Measurements from ENCODE around the gene FMN2. TPM values are rescaled to one million over a fixed set of nuclear protein-coding genes. Genes with fewer than 3 reads are reported as not detected.

Gene FMN2
- total RNA-seq, 1 experiment from 2014 or later: 5.3 TPM

GRCh38 chr1:240498335-240498734, 406.7 kb downstream of the FMN2 start:
- no peaks in the 10 kb centered on the region for H3K9me3 Mint-ChIP-seq (ENCODE audit: unreplicated experiment)

GRCh38 chr1:240499012-240499411, 407.3 kb downstream of the FMN2 start:
- H3K27me3 Mint-ChIP-seq (ENCODE audit: insufficient read depth, unreplicated experiment): no peaks in the 10 kb centered on the region
- intact Hi-C loops (cut with micrococcal nuclease): no loop called here
- H3K4me1 Mint-ChIP-seq (ENCODE audit: insufficient read depth, unreplicated experiment): no peaks in the 10 kb centered on the region
- peak; percentile 73 for DNase-seq (ENCODE audit: unreplicated experiment)
- no peak for TF ChIP-seq CTCF (IDR thresholded peaks at IDR 0.05; ENCODE audit: unreplicated experiment)
- H3K9me3 Mint-ChIP-seq (ENCODE audit: unreplicated experiment): no peaks in the 10 kb centered on the region
- ChIA-PET CTCF (interaction anchor here (0.5 to 1.6 kb wide), 8 partner anchors 34 to 310 kb away, joined by 3 to 5 read pairs (median 3); no protein-coding TSS in a partner anchor), POLR2A (interaction anchor here (0.7 kb wide), 1 partner anchor 104 kb away, joined by 3 read pairs; no protein-coding TSS in a partner anchor)
- BruUV-seq (replicated peaks): no TSS peak
- H3K27ac Mint-ChIP-seq (ENCODE audit: low read depth, unreplicated experiment): no peak overlapping the region
- no peaks in the 10 kb centered on the region for H3K36me3 Mint-ChIP-seq (ENCODE audit: insufficient read depth, unreplicated experiment)
- no peak overlapping the region for H3K4me3 Mint-ChIP-seq (ENCODE audit: unreplicated experiment)

More at GRCh38 chr1:240498335-240498734, 406.7 kb downstream of the FMN2 start:
- Mint-ChIP-seq H3K4me1 (ENCODE audit: insufficient read depth, unreplicated experiment) (no peaks in the 10 kb centered on the region), H3K4me3 (ENCODE audit: unreplicated experiment) (no peak overlapping the region), H3K27ac (ENCODE audit: low read depth, unreplicated experiment) (no peak overlapping the region), H3K27me3 (ENCODE audit: insufficient read depth, unreplicated experiment) (no peaks in the 10 kb centered on the region), H3K36me3 (ENCODE audit: insufficient read depth, unreplicated experiment) (no peaks in the 10 kb centered on the region)
- DNase-seq (ENCODE audit: unreplicated experiment): no peak
- intact Hi-C loops (cut with micrococcal nuclease): no loop called here
- BruUV-seq (replicated peaks): no TSS peak
- ChIA-PET POLR2A (interaction anchor here (0.7 kb wide), 2 partner anchors 104 to 575 kb away, joined by 3 read pairs; no protein-coding TSS in a partner anchor), CTCF (interaction anchor here (0.5 to 1.1 kb wide), 3 partner anchors 104 to 129 kb away, joined by 3 to 4 read pairs (median 3); no protein-coding TSS in a partner anchor)
- no peak for TF ChIP-seq CTCF (IDR thresholded peaks at IDR 0.05; ENCODE audit: unreplicated experiment)

- POLR2A ChIA-PET: interaction anchor here (0.6 to 0.8 kb wide), 2 partner anchors 10 to 113 kb away, joined by 3 read pairs; no protein-coding TSS in a partner anchor
- no peak for DNase-seq (ENCODE audit: unreplicated experiment)
- H3K9me3 Mint-ChIP-seq (ENCODE audit: unreplicated experiment): no peaks in the 10 kb centered on the region
- H3K4me3 Mint-ChIP-seq (ENCODE audit: unreplicated experiment): no peak overlapping the region
- intact Hi-C loops (cut with micrococcal nuclease): no loop called here
- H3K27ac Mint-ChIP-seq (ENCODE audit: low read depth, unreplicated experiment): no peak overlapping the region
- TF ChIP-seq CTCF (IDR thresholded peaks at IDR 0.05; ENCODE audit: unreplicated experiment): no peak
- CTCF ChIA-PET: interaction anchor here (0.6 to 1.8 kb wide), 7 partner anchors 11 to 495 kb away, joined by 3 to 6 read pairs (median 4); no protein-coding TSS in a partner anchor
- no peaks in the 10 kb centered on the region for H3K27me3 Mint-ChIP-seq (ENCODE audit: insufficient read depth, unreplicated experiment)
- no peaks in the 10 kb centered on the region for H3K4me1 Mint-ChIP-seq (ENCODE audit: insufficient read depth, unreplicated experiment)
- H3K36me3 Mint-ChIP-seq (ENCODE audit: insufficient read depth, unreplicated experiment): no peaks in the 10 kb centered on the region
- no TSS peak for BruUV-seq (replicated peaks)
Measured at GRCh38 chr1:240500647-240501046, 409.0 kb downstream of the FMN2 start.

GRCh38 chr1:240501115-240501514, 409.4 kb downstream of the FMN2 start:
- intact Hi-C loops (cut with micrococcal nuclease): no loop called here
- ChIA-PET POLR2A (interaction anchor here (0.6 to 0.8 kb wide), 3 partner anchors 11 to 158 kb away, joined by 3 read pairs; no protein-coding TSS in a partner anchor), CTCF (interaction anchor here (0.6 to 1.8 kb wide), 6 partner anchors 10 to 313 kb away, joined by 3 to 5 read pairs (median 4); no protein-coding TSS in a partner anchor)
- no TSS peak for BruUV-seq (replicated peaks)
- Mint-ChIP-seq H3K9me3 (ENCODE audit: unreplicated experiment) (no peaks in the 10 kb centered on the region), H3K4me3 (ENCODE audit: unreplicated experiment) (no peak overlapping the region), H3K27me3 (ENCODE audit: insufficient read depth, unreplicated experiment) (no peaks in the 10 kb centered on the region), H3K36me3 (ENCODE audit: insufficient read depth, unreplicated experiment) (no peaks in the 10 kb centered on the region), H3K27ac (ENCODE audit: low read depth, unreplicated experiment) (no peak overlapping the region), H3K4me1 (ENCODE audit: insufficient read depth, unreplicated experiment) (no peaks in the 10 kb centered on the region)
- DNase-seq (ENCODE audit: unreplicated experiment): no peak
- TF ChIP-seq CTCF (IDR thresholded peaks at IDR 0.05; ENCODE audit: unreplicated experiment): no peak
